ENCODE results near the gene CHN2.

GRCh38 chr7:29413626-29414136 lies 219.1 kb downstream of the CHN2 start:
- no peak for TF ChIP-seq POLR2AphosphoS5 (IDR thresholded peaks at IDR 0.05; ENCODE audit: low read depth, low read length)
- no peak for TF ChIP-seq JUND (IDR thresholded peaks at IDR 0.05)
- TF ChIP-seq TAF1 (IDR thresholded peaks at IDR 0.05; ENCODE audit: borderline replicate concordance, low read depth, low read length): no peak
- TF ChIP-seq, protein P1, sequence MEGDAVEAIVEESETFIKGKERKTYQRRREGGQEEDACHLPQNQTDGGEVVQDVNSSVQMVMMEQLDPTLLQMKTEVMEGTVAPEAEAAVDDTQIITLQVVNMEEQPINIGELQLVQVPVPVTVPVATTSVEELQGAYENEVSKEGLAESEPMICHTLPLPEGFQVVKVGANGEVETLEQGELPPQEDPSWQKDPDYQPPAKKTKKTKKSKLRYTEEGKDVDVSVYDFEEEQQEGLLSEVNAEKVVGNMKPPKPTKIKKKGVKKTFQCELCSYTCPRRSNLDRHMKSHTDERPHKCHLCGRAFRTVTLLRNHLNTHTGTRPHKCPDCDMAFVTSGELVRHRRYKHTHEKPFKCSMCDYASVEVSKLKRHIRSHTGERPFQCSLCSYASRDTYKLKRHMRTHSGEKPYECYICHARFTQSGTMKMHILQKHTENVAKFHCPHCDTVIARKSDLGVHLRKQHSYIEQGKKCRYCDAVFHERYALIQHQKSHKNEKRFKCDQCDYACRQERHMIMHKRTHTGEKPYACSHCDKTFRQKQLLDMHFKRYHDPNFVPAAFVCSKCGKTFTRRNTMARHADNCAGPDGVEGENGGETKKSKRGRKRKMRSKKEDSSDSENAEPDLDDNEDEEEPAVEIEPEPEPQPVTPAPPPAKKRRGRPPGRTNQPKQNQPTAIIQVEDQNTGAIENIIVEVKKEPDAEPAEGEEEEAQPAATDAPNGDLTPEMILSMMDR (IDR thresholded peaks at IDR 0.05): no peak
- no peak for TF ChIP-seq USF2 (IDR thresholded peaks at IDR 0.05; ENCODE audit: borderline replicate concordance, low read depth, low read length)
- TF ChIP-seq ZBTB33 (IDR thresholded peaks at IDR 0.05; ENCODE audit: borderline replicate concordance, low read depth): no peak
- TF ChIP-seq MXI1 (IDR thresholded peaks at IDR 0.05; ENCODE audit: low read depth, low read length): no peak
- no peak for TF ChIP-seq GABPA (IDR thresholded peaks at IDR 0.05; ENCODE audit: low read depth)
- TF ChIP-seq NFIC (IDR thresholded peaks at IDR 0.05; ENCODE audit: borderline replicate concordance): no peak
